CD4-positive, alpha-beta T cell treated with Interleukin-15 for 1 hour (primary cell): ENCODE data around the gene PCGF6.

Source experiments
- DNase-seq: peaks from one replicate; pipeline ENCODE4 v3.0.0-alpha.2; 2020

PCGF6 gene

DNA sequence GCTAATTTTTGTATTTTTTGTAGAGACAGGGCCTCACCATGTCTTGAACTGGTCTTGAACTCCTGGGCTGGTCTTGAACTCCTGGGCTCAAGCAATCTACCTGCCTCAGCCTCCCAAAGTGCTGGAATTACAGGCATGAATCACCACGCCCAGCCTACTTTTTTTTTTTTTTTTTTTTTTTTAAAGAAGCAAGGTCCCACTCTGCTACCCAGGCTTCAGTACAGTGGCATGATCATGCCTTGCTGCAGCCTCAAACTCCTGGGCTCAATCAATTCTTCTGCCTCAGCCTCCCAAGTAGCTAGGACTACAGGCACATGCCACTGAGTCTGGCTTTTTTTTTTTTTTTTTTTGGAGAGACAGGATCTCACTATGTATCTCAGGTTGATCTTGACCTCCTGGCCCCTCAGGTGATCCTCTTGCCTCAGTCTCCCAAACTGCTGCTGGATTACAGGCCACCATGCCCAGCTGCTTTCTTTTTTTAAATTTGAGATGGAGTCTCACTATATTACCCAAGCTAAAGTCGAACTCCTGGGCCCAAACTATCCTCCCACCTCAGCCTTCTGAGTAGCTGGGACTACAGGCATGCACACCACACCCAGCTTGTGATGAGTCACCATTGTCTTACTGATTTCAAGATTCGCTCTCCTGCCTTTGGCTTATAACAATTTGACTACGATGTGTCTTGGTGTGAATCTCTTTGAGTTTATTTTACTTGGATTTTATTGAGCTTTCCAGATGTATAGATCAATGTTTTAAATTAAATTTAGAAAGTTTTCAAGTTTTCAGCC is 96.2 kb downstream of the PCGF6 start:
- no peak for DNase-seq

GRCh38 chr10:103254113-103254512 is 96.8 kb downstream of the PCGF6 start:
- DNase-seq = no peak
